ENCODE results near the gene PGR.
A peak's percentile ranks its signal among the peaks of the same experiment; 100 is the strongest.
"Not testable (repeated sequence)": the region's sequence is repeated elsewhere in the genome, so short reads cannot be mapped to it uniquely, and the experiment has no call there.

The PGR gene

DNA sequence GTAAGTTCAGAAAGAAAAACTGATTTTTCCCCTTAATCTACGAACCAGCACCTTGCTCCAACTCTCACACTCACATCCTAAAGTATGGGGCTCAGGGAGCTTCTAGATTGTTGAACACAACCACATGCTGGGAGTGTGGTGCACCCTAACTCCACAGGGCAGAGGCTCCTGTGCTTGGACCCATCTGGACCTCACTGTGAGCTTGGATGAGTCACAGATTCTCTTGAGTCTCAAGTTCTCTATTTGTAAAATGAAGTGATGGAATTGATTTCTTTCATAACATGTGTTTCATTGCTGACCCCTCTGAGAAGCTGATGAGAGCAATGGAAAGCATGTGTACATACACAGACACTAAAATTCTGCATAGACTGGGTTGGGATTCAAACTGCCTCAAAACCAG lies 109.7 kb downstream of the PGR start:
- H2AFZ ChIP-seq (ENCODE audit: low read depth, low read length), result no peak overlapping the region
- no peaks in the 10 kb centered on the region for H3K27me3 ChIP-seq (ENCODE audit: insufficient read depth, low read length)

DNA sequence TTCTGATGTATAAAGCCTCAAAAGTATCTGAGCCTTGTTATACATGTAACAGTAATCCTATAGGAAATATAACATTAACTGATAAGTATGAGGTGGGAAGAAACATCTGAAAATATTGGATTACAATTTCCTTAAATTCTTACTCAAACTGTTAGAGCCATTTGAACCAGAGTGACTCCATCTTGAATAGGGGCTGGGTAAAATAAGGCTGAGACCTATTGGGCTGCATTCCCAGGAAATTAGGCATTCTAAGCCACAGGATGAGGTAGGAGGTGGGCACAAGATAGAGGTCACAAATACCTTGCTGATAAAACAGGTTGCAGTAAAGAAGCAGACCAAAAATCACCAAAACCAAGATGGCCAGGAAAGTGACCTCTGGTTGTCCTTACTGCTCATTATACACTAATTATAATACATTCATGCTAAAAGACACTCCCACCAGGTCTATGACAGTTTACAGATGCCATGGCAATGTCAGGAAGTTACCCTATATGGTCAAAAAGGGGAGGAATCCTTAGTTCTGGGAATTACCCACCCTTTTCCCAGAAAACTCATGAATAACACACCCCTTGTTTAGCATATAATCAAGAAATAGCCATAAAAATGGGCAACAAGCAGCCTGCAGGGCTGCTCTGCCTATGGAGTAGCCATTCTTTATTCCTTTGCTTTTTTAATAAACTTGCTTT lies 114.9 kb downstream of the PGR start:
- H3K4me1 ChIP-seq (ENCODE audit: insufficient read depth, low read length), result peaks cover 8% of the 10 kb centered on the region
- no peaks in the 10 kb centered on the region for H3K27me3 ChIP-seq (ENCODE audit: insufficient read depth, low read length)
- no peaks in the 10 kb centered on the region for H3K36me3 ChIP-seq (ENCODE audit: insufficient read depth, low read length)
- no peaks in the 10 kb centered on the region for H3K9me3 ChIP-seq (ENCODE audit: low read length)
- peak overlapping the region; percentile 38 for H2AFZ ChIP-seq (ENCODE audit: low read depth, low read length)
- no peak overlapping the region for H3K4me3 ChIP-seq (ENCODE audit: low read length)

More for the DNA sequence above, 109.7 kb downstream of the PGR start:
- Histone ChIP-seq H3K9me3 (ENCODE audit: low read length) (no peaks in the 10 kb centered on the region), H3K36me3 (ENCODE audit: insufficient read depth, low read length) (no peaks in the 10 kb centered on the region), H3K4me1 (ENCODE audit: insufficient read depth, low read length) (peaks cover under 1% of the 10 kb centered on the region), H3K4me3 (ENCODE audit: low read length) (no peak overlapping the region)

DNA sequence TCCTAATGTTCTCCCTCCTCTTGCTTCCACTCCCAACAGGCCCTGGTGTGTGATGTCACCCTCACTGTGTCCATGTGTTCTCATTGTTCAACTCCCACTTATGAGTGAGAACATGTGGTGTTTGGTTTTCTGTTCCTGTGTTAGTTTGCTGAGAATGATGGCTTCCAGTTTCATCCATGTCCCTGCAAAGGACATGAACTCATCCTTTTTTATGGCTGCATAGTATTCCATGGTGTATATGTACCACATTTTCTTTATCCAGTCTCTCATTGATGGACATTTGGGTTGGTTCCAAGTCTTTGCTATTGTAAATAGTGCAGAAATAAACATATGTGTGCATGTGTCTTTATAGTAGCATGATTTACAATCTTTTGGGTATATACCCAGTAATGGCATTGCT lies 115.9 kb downstream of the PGR start:
- not testable (repeated sequence) for H3K4me3 ChIP-seq (ENCODE audit: low read length); H2AFZ ChIP-seq (ENCODE audit: low read depth, low read length); H3K4me1 ChIP-seq (ENCODE audit: insufficient read depth, low read length); H3K27me3 ChIP-seq (ENCODE audit: insufficient read depth, low read length); H3K36me3 ChIP-seq (ENCODE audit: insufficient read depth, low read length); H3K9me3 ChIP-seq (ENCODE audit: low read length)

DNA sequence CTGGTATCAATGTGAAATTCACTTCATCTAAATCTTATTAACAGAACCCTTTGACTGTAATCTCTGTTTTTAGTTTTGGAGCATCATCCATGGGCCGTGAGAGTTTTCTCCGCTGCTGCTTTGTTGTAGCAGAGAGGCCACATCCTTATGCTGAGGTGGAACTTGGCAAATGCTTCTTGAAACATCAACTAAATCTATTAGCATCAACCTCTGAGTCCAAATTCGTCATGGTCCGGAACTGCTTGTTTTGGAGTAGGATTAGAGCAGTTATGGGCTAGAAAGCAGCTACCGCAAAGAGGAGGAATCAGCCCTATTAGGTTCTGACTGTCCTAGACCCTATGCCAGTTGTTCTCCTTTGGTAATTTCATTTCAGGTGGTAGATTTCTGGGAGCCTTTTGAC lies 117.7 kb downstream of the PGR start:
- no peak overlapping the region for H2AFZ ChIP-seq (ENCODE audit: low read depth, low read length)
- no peak overlapping the region for H3K4me3 ChIP-seq (ENCODE audit: low read length)
- peaks cover 8% of the 10 kb centered on the region for H3K4me1 ChIP-seq (ENCODE audit: insufficient read depth, low read length)
- no peaks in the 10 kb centered on the region for H3K9me3 ChIP-seq (ENCODE audit: low read length)
- peaks cover 3% of the 10 kb centered on the region for H3K27me3 ChIP-seq (ENCODE audit: insufficient read depth, low read length)
- no peaks in the 10 kb centered on the region for H3K36me3 ChIP-seq (ENCODE audit: insufficient read depth, low read length)

DNA sequence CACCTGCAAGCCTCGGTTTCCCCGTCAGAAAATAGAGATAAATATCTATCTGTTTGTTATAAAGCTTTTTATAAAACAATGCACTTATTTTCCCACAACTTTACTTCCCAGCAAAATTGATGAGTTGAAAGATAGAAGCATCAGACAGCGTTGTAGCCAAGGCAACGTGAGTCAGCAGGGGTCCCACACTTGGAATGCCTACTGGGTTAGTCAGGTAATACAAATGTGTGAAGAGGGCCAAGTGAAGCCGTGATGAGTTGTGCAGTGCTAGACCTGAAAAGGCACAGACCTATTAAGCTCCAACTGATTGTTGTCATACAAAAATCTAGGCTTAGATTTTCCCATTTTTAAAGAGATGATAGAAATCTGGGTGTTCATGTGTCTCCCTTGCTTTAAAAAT lies 118.7 kb downstream of the PGR start:
- Histone ChIP-seq H3K4me1 (ENCODE audit: insufficient read depth, low read length) (peaks cover 8% of the 10 kb centered on the region), H2AFZ (ENCODE audit: low read depth, low read length) (no peak overlapping the region), H3K36me3 (ENCODE audit: insufficient read depth, low read length) (no peaks in the 10 kb centered on the region), H3K27me3 (ENCODE audit: insufficient read depth, low read length) (peaks cover 3% of the 10 kb centered on the region), H3K4me3 (ENCODE audit: low read length) (no peak overlapping the region), H3K9me3 (ENCODE audit: low read length) (no peaks in the 10 kb centered on the region)

DNA sequence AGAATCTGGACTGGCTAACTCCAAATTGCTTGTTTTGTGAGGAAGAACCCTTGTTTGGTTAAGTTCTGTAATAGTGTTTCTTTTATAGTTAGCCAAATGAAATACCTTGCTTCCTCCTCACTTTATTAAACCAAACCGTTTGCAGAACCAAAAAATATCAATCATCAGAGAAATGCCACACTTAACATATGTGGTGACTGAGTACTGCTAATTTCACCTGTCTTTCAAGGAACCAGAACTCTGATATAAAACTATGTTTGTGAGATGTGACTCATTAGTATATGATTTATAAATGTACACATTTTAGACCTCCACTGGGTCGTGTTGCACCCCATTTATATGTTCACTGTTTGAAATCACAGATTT lies 119.9 kb downstream of the PGR start:
- H3K4me1 ChIP-seq (ENCODE audit: insufficient read depth, low read length), result peaks cover 6% of the 10 kb centered on the region
- no peaks in the 10 kb centered on the region for H3K36me3 ChIP-seq (ENCODE audit: insufficient read depth, low read length)
- no peak overlapping the region for H2AFZ ChIP-seq (ENCODE audit: low read depth, low read length)
- H3K9me3 ChIP-seq (ENCODE audit: low read length), result no peaks in the 10 kb centered on the region
- no peak overlapping the region for H3K4me3 ChIP-seq (ENCODE audit: low read length)
- peaks cover 3% of the 10 kb centered on the region for H3K27me3 ChIP-seq (ENCODE audit: insufficient read depth, low read length)

DNA sequence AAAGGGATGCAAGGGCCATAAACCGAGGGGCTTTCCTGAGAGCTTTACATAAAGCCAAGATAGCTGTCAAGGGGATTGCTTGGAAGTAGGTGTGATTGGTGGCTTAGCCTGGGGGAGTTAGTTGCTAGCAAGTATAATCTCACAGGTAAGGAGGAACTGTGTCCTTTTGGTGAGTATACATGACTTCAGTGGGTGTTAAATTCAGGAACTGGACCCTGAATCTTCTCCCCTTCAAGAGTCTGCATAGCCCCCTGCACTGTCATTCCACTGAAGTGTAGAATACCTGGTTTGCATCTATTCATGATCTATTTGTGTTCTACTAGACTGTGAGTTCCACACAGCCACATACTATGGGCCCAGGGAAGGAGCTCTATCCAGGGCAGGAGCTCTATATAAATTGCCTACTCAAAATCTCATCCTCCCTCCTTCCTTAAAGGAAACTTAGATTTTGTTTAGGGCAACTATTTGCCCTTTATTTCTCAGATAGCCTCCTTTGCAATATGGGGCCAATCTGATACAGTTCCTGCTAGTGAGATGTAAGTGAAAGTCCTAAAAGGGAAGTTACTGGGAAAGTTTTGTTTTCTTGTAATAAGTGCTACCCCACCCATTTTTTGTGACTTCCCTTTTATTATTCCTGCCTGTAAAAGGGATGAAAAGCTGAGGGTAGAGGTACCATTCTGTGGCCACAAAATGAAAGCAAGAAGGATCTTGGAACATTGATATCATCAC lies 120.5 kb downstream of the PGR start:
- Histone ChIP-seq H2AFZ (ENCODE audit: low read depth, low read length) (no peak overlapping the region), H3K4me1 (ENCODE audit: insufficient read depth, low read length) (peaks cover 5% of the 10 kb centered on the region), H3K27me3 (ENCODE audit: insufficient read depth, low read length) (peaks cover 3% of the 10 kb centered on the region), H3K9me3 (ENCODE audit: low read length) (no peaks in the 10 kb centered on the region), H3K4me3 (ENCODE audit: low read length) (no peak overlapping the region), H3K36me3 (ENCODE audit: insufficient read depth, low read length) (no peaks in the 10 kb centered on the region)

DNA sequence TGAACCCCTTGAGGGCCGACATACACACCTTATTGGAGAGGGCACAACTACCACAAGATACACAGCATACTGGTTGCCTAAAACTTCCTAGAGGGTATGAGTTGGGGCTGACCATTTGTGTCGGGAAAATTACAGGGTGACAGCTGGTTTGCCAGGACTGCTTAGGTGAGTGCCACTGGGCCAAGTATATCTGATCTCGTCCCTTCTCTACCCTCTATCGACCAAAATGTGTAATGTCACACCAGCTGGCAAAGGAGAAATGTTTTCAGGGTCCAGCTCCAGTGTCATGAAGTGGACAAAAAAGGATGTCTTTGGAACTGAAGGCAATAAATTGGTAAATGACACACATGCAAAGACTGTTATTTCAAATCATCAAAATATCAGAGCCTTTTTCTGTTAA lies 126.1 kb downstream of the PGR start:
- peaks cover 7% of the 10 kb centered on the region for H3K4me1 ChIP-seq (ENCODE audit: insufficient read depth, low read length)
- H3K9me3 ChIP-seq (ENCODE audit: low read length), result no peaks in the 10 kb centered on the region
- H3K4me3 ChIP-seq (ENCODE audit: low read length), result no peak overlapping the region
- no peaks in the 10 kb centered on the region for H3K27me3 ChIP-seq (ENCODE audit: insufficient read depth, low read length)
- no peak overlapping the region for H2AFZ ChIP-seq (ENCODE audit: low read depth, low read length)
- no peaks in the 10 kb centered on the region for H3K36me3 ChIP-seq (ENCODE audit: insufficient read depth, low read length)

DNA sequence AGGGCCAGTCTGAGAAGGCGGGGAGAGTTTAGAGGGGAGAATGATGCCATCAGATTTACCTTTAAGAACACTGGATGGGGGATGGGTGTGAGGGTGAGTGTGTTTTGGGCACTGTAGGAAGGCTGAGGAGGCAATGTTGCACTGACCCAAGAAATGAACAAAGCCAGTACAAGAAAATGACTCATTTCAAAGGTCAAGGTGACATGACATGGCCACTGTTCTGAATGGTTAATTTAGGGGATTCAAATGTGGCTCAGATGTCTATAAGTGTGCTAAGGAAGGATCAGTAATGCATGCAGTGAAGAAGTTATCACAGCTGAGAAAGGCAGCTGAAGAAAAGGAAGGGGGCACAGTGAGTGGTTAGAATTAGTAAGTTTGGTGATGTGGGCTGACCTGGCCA lies 129.9 kb downstream of the PGR start:
- Histone ChIP-seq H3K4me3 (ENCODE audit: low read length) (no peak overlapping the region), H3K36me3 (ENCODE audit: insufficient read depth, low read length) (no peaks in the 10 kb centered on the region), H3K27me3 (ENCODE audit: insufficient read depth, low read length) (no peaks in the 10 kb centered on the region), H3K9me3 (ENCODE audit: low read length) (no peaks in the 10 kb centered on the region), H2AFZ (ENCODE audit: low read depth, low read length) (no peak overlapping the region), H3K4me1 (ENCODE audit: insufficient read depth, low read length) (peaks cover 7% of the 10 kb centered on the region)

DNA sequence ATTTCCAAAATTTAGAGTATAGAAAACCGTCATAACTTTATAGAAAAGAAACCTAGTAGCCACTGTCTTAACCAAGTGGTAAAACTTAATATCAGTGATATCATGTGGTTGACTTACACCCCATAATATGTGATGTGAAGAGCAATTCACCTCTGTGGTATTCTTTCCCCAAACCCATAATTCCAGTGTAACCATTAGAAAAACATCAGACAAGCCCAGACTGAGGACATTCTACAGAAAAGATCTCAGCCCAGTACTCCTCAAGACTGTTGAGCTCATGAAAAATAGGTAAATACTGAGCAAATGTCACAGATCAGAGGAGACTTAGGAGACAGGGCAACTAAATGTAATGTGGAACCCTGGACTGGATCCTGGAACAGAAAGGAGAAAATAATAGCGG lies 134.6 kb downstream of the PGR start:
- H3K4me1 ChIP-seq (ENCODE audit: insufficient read depth, low read length), result peaks cover 2% of the 10 kb centered on the region

DNA sequence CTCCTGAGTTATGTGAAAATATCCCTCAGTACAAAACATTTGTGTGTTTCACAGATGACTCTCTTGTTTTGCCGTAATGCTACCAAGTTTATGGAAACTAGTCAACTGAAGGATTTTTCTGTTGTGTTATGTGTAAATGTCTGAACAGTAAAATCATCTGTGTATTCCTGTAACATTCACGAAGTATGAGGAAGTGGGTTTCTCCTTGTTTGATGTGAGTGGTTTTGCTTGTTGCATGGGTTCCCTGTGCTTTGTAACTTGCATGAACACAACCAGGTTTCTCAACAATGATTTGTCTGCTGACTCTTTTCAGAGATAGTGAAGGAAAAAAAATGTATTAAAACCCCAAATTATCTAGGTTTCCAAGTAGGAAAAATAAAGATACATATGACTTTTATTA lies 138.1 kb downstream of the PGR start:
- H2AFZ ChIP-seq (ENCODE audit: low read depth, low read length), result no peak overlapping the region
- H3K4me3 ChIP-seq (ENCODE audit: low read length), result no peak overlapping the region
- no peaks in the 10 kb centered on the region for H3K4me1 ChIP-seq (ENCODE audit: insufficient read depth, low read length)
- no peaks in the 10 kb centered on the region for H3K9me3 ChIP-seq (ENCODE audit: low read length)
- no peaks in the 10 kb centered on the region for H3K27me3 ChIP-seq (ENCODE audit: insufficient read depth, low read length)
- H3K36me3 ChIP-seq (ENCODE audit: insufficient read depth, low read length), result no peaks in the 10 kb centered on the region

More for the DNA sequence above, 134.6 kb downstream of the PGR start:
- no peaks in the 10 kb centered on the region for H3K36me3 ChIP-seq (ENCODE audit: insufficient read depth, low read length)
- no peaks in the 10 kb centered on the region for H3K9me3 ChIP-seq (ENCODE audit: low read length)
- H3K4me3 ChIP-seq (ENCODE audit: low read length), result no peak overlapping the region
- no peaks in the 10 kb centered on the region for H3K27me3 ChIP-seq (ENCODE audit: insufficient read depth, low read length)
- H2AFZ ChIP-seq (ENCODE audit: low read depth, low read length), result no peak overlapping the region

DNA sequence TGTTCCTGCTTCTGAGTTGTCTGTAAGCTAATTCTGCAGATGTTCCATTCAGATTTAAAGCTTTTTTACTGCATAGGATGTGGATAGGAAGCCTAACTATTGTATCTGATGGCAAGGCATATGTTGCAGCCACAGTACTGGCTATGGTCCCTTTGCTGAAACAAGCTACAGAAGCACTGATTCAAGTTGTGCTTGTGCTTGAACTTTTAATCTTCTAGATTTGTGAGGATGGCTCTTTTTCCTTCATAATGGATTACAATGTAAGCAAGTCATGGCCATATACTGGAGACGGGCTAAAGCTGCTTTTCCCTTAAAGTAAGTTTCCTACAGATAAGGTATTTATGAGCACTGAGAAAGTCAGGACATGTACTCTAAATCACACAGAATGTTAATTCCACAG lies 138.7 kb downstream of the PGR start:
- Histone ChIP-seq H3K4me1 (ENCODE audit: insufficient read depth, low read length) (no peaks in the 10 kb centered on the region), H3K9me3 (ENCODE audit: low read length) (no peaks in the 10 kb centered on the region), H3K4me3 (ENCODE audit: low read length) (no peak overlapping the region), H3K36me3 (ENCODE audit: insufficient read depth, low read length) (no peaks in the 10 kb centered on the region), H2AFZ (ENCODE audit: low read depth, low read length) (no peak overlapping the region), H3K27me3 (ENCODE audit: insufficient read depth, low read length) (no peaks in the 10 kb centered on the region)

DNA sequence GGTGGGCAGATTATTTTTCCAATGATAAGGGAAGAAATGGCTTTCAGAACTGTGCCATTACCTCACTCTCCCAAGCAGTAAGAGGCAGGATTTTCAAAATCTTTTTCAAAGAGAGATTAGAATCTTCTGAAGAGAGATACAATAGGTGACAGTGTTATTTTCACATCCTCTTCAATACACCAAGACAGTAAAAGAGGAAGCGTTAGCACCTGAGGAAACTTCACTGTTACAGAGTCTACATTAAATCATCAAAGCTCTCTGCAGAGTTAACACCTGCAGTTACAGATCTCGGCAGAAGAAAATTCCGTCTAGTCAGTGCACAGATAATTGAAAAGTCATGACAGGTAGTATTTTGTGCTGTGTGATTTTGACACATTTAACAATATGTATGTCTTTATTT lies 144.9 kb downstream of the PGR start:
- Histone ChIP-seq H3K27me3 (ENCODE audit: insufficient read depth, low read length) (no peaks in the 10 kb centered on the region), H2AFZ (ENCODE audit: low read depth, low read length) (no peak overlapping the region), H3K9me3 (ENCODE audit: low read length) (no peaks in the 10 kb centered on the region), H3K36me3 (ENCODE audit: insufficient read depth, low read length) (no peaks in the 10 kb centered on the region), H3K4me3 (ENCODE audit: low read length) (no peak overlapping the region), H3K4me1 (ENCODE audit: insufficient read depth, low read length) (no peaks in the 10 kb centered on the region)

Data from neuron (in vitro differentiated cells).